GM19035 (cell line): ENCODE data around the gene CEP126.

ENCODE experiments used
- ATAC-seq: cut with Tn5 transposase; IDR thresholded peaks from one replicate; pipeline ENCODE4 v1.9.1; 2021; ENCODE audit not compliant: unreplicated experiment

Gene CEP126

GRCh38 chr11:102010776-102011494 is 96.1 kb downstream of the CEP126 start:
- ATAC-seq, result no peak

- no peak for ATAC-seq
These were observed 98.1 kb downstream of the CEP126 start for GRCh38 chr11:102012946-102013345.

DNA sequence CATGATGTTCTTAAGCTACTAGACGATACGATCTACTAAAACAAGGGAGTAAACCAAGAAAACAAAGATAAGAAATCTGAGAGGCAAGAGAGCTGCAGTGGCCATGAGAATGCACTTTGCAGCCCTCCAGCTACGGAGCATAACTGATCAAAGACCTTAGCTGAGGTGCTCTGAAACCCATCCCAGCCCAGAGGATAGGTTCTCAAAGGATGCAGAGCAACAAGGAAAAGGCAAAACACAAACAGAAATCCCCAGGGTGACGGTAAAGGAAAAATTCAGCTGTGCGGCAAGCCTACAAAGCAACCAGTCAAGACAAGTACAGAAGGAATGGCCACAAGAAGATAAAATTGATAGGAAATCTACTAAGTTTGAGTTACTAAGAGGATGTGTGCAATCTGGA is 99.9 kb downstream of the CEP126 start:
- ATAC-seq, result no peak

- ATAC-seq, result no peak
These were observed 102.2 kb downstream of the CEP126 start for GRCh38 chr11:102017026-102017425.

DNA sequence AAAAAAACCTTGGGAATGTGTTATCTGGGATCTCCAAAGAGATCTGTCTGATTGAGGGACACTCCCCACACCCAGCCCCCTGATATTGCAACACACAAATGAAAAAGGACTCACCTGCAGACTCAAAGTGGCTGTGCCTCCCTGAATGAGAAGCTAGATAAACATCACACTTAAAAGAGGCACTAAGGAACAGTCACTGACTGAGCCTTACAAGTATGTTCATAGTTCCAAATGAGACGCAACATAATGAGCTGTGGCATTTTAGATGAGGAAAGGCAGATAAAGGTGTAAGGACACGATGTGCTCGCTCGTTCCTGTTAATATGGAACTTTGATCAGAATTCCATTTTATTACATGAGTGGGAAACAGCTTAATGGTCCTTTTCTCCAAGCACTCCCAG is 111.4 kb downstream of the CEP126 start:
- ATAC-seq, result no peak

DNA sequence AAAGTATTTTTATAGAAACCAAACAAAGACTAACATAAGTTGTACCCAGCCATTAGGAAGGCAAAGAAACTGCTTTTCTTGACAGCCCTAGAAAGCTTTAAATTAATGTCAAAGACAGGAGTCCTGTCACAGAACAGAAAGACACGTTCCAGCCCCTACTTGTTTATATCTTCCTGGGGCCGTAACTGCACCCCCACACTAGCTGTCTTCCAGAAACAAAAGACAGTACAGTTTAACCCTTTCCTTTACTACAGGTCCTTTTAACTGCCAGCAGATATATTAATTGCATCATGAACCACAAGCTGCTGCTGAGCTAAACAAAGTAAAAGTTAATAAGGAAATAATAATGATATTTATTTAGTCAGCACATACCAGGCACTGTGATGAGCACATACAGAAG is 112.1 kb downstream of the CEP126 start:
- no peak for ATAC-seq

DNA sequence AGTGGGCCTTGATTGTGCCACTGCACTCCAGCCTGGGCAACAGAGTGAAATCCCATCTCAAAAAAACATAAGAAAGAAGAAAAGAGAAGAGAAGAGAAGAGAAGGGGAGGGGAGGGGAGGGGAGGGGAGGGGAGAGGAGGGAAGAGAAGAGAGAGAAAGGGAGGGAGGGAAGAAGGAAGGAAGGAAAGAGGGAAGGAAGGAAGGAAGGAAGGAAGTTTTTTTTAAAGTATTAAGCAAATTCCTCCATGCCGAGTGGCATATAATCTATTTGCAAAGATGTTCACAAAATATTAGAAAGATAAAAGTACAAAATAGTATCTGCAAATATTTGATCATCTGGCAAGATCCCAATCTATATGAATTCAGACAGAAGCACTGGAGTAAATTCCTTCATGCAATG is 121.9 kb downstream of the CEP126 start:
- ATAC-seq, result no peak

- ATAC-seq, result no peak
These were observed 132.0 kb downstream of the CEP126 start for GRCh38 chr11:102046841-102047240.

DNA sequence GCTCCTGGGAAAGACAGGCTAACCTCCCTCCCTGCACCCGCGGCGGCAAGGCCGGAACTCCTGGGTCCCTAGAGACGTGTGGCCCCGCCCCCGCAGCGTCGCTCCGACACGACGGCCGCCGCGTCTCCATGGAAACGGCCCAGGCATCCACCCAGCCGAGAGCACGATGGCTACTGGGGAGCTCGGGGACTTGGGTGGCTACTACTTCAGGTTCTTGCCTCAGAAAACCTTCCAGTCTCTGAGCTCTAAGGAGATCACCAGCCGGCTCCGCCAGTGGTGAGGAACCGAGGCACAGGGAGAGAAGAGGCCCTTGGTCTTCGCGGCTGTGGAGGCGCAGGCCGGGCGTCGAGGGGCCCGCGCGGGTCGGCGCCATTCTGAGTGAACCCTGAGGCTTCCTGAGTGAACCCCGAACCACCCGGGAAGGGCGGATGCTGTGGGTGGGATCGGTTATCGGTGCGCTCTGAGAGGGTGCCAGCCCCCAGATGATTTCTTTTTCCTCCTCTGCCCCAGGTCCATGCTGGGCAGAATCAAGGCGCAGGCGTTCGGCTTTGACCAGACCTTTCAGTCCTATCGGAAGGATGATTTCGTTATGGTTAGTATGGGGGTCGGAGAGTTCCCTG is 132.6 kb downstream of the CEP126 start, which contains the start of gene CFAP300:
TSS of gene CFAP300 (plus strand) at position 133 of the 620 bp plus-strand sequence. CDS start at position 167, 34 bp downstream.
- ATAC-seq, result peak; percentile 51
